ENCODE data around the gene PRKCE. TPM values are rescaled to one million over a fixed set of nuclear protein-coding genes. Genes with fewer than 3 reads are reported as not detected.

The PRKCE gene
- total RNA-seq, 1 donor from 2014 or later = 85.0 TPM

GRCh38 chr2:45755585-45756335, 104.3 kb downstream of the PRKCE start:
- H3K9me3 ChIP-seq = no peaks in the 10 kb centered on the region
- H3K4me3 ChIP-seq = no peak overlapping the region
- no peak for DNase-seq
- no peak overlapping the region for H3K27ac ChIP-seq
- TF ChIP-seq CTCF (IDR thresholded peaks at IDR 0.05) = no peak
- no peaks in the 10 kb centered on the region for H3K36me3 ChIP-seq
- ATAC-seq = no peak
- H3K4me1 ChIP-seq = peaks cover 20% of the 10 kb centered on the region
- intact Hi-C loops (cut with DNase I) = no loop called here
- no peaks in the 10 kb centered on the region for H3K27me3 ChIP-seq (ENCODE audit: low read depth)

GRCh38 chr2:45758018-45758417, 106.5 kb downstream of the PRKCE start:
- peaks cover 20% of the 10 kb centered on the region for H3K4me1 ChIP-seq
- no peak for DNase-seq
- ATAC-seq = no peak
- TF ChIP-seq CTCF (IDR thresholded peaks at IDR 0.05) = no peak
- H3K36me3 ChIP-seq = no peaks in the 10 kb centered on the region
- no peaks in the 10 kb centered on the region for H3K27me3 ChIP-seq (ENCODE audit: low read depth)
- H3K4me3 ChIP-seq = no peak overlapping the region
- H3K27ac ChIP-seq = no peak overlapping the region
- intact Hi-C loops (cut with DNase I) = no loop called here
- no peaks in the 10 kb centered on the region for H3K9me3 ChIP-seq

GRCh38 chr2:45759310-45759851, 107.9 kb downstream of the PRKCE start:
- intact Hi-C loops (cut with DNase I) = no loop called here
- no peak for DNase-seq
- H3K9me3 ChIP-seq = no peaks in the 10 kb centered on the region

GRCh38 chr2:45761635-45762034, 110.2 kb downstream of the PRKCE start:
- Histone ChIP-seq H3K27ac (no peak overlapping the region), H3K36me3 (no peaks in the 10 kb centered on the region), H3K4me3 (no peak overlapping the region), H3K9me3 (no peaks in the 10 kb centered on the region), H3K27me3 (ENCODE audit: low read depth) (no peaks in the 10 kb centered on the region), H3K4me1 (peaks cover 26% of the 10 kb centered on the region)
- no peak for DNase-seq
- no peak for TF ChIP-seq CTCF (IDR thresholded peaks at IDR 0.05)
- ATAC-seq = no peak
- intact Hi-C loops (cut with DNase I) = no loop called here

More at GRCh38 chr2:45759310-45759851, 107.9 kb downstream of the PRKCE start:
- no peak for ATAC-seq
- H3K36me3 ChIP-seq = no peaks in the 10 kb centered on the region
- H3K27me3 ChIP-seq (ENCODE audit: low read depth) = no peaks in the 10 kb centered on the region
- no peak overlapping the region for H3K27ac ChIP-seq
- H3K4me1 ChIP-seq = peaks cover 14% of the 10 kb centered on the region
- H3K4me3 ChIP-seq = no peak overlapping the region
- no peak for TF ChIP-seq CTCF (IDR thresholded peaks at IDR 0.05)

GRCh38 chr2:45763255-45763654, 111.8 kb downstream of the PRKCE start:
- ATAC-seq (no peak), DNase-seq (no peak)
- H3K4me3 ChIP-seq = no peak overlapping the region
- no peaks in the 10 kb centered on the region for H3K36me3 ChIP-seq
- intact Hi-C loops (cut with DNase I) = no loop called here
- TF ChIP-seq CTCF (IDR thresholded peaks at IDR 0.05) = no peak
- no peak overlapping the region for H3K27ac ChIP-seq
- no peaks in the 10 kb centered on the region for H3K9me3 ChIP-seq
- H3K27me3 ChIP-seq (ENCODE audit: low read depth) = no peaks in the 10 kb centered on the region
- H3K4me1 ChIP-seq = peaks cover 40% of the 10 kb centered on the region
